Tracheal epithelial cell (primary cell): Measurements from ENCODE around the gene OR1S1. TPM values are rescaled to one million over a fixed set of nuclear protein-coding genes. Genes with fewer than 3 reads are reported as not detected.

Experiments
- total RNA-seq: library from RNA; depleted of rRNA; stranded (reverse); fragments of >200 nt; gene quantifications from 2 replicates; pipeline ENCODE4 v1.2.1, GENCODE V29; 2014

OR1S1 gene
- total RNA-seq: not detected in 2 replicates

DNA sequence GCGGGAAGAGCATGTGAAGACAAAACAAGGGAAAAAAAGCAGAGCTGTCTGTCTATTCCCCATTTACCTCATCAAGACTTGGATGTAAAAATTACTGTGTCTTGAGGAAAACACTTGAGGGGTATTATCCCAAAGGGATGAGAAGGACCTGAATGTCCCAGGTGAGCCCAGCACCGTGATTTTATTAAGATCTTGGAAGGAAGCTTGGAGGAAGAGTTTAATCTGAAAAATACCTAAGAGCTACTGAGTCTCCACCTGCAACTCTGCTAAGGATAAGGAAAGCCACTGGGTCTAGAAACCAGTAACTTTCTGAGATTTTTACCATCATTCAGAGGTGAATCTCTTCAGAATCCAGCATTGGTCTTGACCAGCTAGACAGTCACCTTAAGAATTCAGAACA, at the start of gene OR1S1:
TSS of gene OR1S1 (plus strand) at position 301 of the 400 bp plus-strand sequence.

DNA sequence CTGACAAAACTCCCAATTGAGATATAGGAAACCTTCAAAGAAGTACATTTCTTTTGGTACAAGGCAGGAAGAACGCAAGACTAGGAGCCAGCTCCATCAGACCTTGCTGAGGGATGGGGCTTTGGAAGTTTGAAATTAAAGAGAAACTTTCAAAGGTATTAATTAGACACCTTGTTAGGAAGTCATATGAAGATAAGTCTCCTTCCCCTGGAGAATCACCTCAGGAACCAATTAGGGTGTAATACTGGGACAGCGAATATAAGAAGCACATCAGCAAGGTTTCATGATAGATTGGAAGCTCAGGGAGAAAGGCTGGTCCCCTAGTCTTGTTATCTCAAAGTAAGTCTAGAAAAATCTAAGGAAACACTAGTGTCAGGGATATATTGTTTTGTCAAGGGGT, 23.8 kb upstream of the OR1S1 start, which contains the start of gene OR9Q2:
TSS of gene OR9Q2 (plus strand) at position 301 of the 400 bp plus-strand sequence. CDS start 1,421 bp downstream, outside the sequence.

GRCh38 chr11:58204042-58204441, 8.5 kb upstream of the OR1S1 start, which contains the start of gene OR1S2:
TSS of gene OR1S2 (minus strand) at chr11:58204142. CDS start at chr11:58204142, 0 bp downstream.

Other genes with a start within 250 kb of the OR1S1 start
- not detected in 2 replicates for gene OR9Q1, start 188.8 kb upstream of the OR1S1 start, total RNA-seq
- gene OR6Q1, start 181.8 kb upstream of the OR1S1 start, total RNA-seq: not detected in 2 replicates
- gene OR9I1, start 87.2 kb upstream of the OR1S1 start, total RNA-seq: not detected in 2 replicates
- not detected in 2 replicates for gene OR9Q2, start 23.6 kb upstream of the OR1S1 start, total RNA-seq
- not detected in 2 replicates for gene OR1S2, start 8.6 kb upstream of the OR1S1 start, total RNA-seq
- gene OR10Q1, start 16.2 kb downstream of the OR1S1 start, total RNA-seq: not detected in 2 replicates
- not detected in 2 replicates for gene OR10W1, start 55.5 kb downstream of the OR1S1 start, total RNA-seq
- gene OR5B17, start 146.3 kb downstream of the OR1S1 start, total RNA-seq: not detected in 2 replicates
- not detected in 2 replicates for gene OR5B3, start 194.2 kb downstream of the OR1S1 start, total RNA-seq
- not detected in 2 replicates for gene OR5B2, start 215.4 kb downstream of the OR1S1 start, total RNA-seq
- not detected in 2 replicates for gene OR5B12, start 229.5 kb downstream of the OR1S1 start, total RNA-seq